CD4-positive, alpha-beta T cell (primary cell): Measurements from ENCODE around the gene COG8. TPM values are rescaled to one million over a fixed set of nuclear protein-coding genes. Genes with fewer than 3 reads are reported as not detected.

ENCODE experiments used
- ATAC-seq: fragments of 200-7000 bp; cut with Tn5 transposase; one replicate; pipeline ENCODE4 v1.10.0; 2022; ENCODE audit warnings: mild to moderate bottlenecking; ENCODE audit not compliant: poor library complexity
- CTCF ChIA-PET: fragments of 350-600 bp; sonication (Branson Sonifier 250); formaldehyde crosslinking; loops from one replicate; lab custom pipeline; 2021; ENCODE audit warnings: antibody characterized with exemption, inconsistent platforms; lab: Charles Lee
- POLR2A ChIA-PET: fragments of 350-600 bp; sonication (Branson Sonifier 250); formaldehyde crosslinking; loops from one replicate; lab custom pipeline; 2021; ENCODE audit warnings: antibody characterized with exemption, inconsistent platforms; lab: Charles Lee
- DNase-seq, 14 experiments: peaks; one replicate each; pipeline ENCODE4 v3.0.0-alpha.2; 2013 to 2020; ENCODE audit warnings: mixed read lengths in 2 of 14
- H3K27ac ChIP-seq, 2 donors: one replicate each; pipeline versions ENCODE4 v1.5.1 to v1.7.0; 2013; ENCODE audit warnings: low read length in 2 of 2, low read depth in 1 of 2, mild to moderate bottlenecking in 1 of 2
- H3K27me3 ChIP-seq, 2 experiments: 1 replicate in 1 of 2; 2 replicates in 1 of 2; pipeline versions ENCODE4 v1.6.1 to v1.7.0; 2013; ENCODE audit warnings: low read length in 2 of 2, control low read depth in 1 of 2, mild to moderate bottlenecking in 1 of 2, moderate library complexity in 1 of 2; ENCODE audit not compliant: insufficient read depth in 2 of 2, control insufficient read depth in 1 of 2
- H3K36me3 ChIP-seq: one replicate; pipeline ENCODE4 v1.6.1; 2013; ENCODE audit warnings: low read length, control low read depth; ENCODE audit not compliant: insufficient read depth
- H3K4me1 ChIP-seq: one replicate; pipeline ENCODE4 v1.6.1; 2013; ENCODE audit warnings: low read length, control low read depth; ENCODE audit not compliant: insufficient read depth
- H3K4me3 ChIP-seq: one replicate; pipeline ENCODE4 v1.5.1; 2013; ENCODE audit warnings: mild to moderate bottlenecking, low read length, moderate library complexity
- H3K9me3 ChIP-seq, 2 experiments: 1 replicate in 1 of 2; 2 replicates in 1 of 2; pipeline versions ENCODE4 v1.6.1 to v1.7.0; 2013; ENCODE audit warnings: low read length in 2 of 2, mild to moderate bottlenecking in 2 of 2, control low read depth in 1 of 2, moderate library complexity in 1 of 2; ENCODE audit not compliant: control insufficient read depth in 1 of 2, insufficient read depth in 1 of 2
- H3K27ac Mint-ChIP-seq: one replicate; pipeline ENCODE4 v1.8.0; 2020; ENCODE audit warnings: mixed read lengths
- H3K27me3 Mint-ChIP-seq: one replicate; pipeline ENCODE4 v1.8.0; 2021; ENCODE audit warnings: mixed read lengths
- H3K36me3 Mint-ChIP-seq: one replicate; pipeline ENCODE4 v1.8.0; 2021; ENCODE audit warnings: low read depth, mixed read lengths
- H3K4me1 Mint-ChIP-seq: one replicate; pipeline ENCODE4 v1.8.0; 2021; ENCODE audit warnings: low read depth, mixed read lengths
- H3K4me3 Mint-ChIP-seq: one replicate; pipeline ENCODE4 v1.8.0; 2020; ENCODE audit warnings: mild to moderate bottlenecking, mixed read lengths
- H3K9me3 Mint-ChIP-seq: one replicate; pipeline ENCODE4 v1.8.0; 2020; ENCODE audit warnings: mixed read lengths
- intact Hi-C, 2 experiments: fragments of 100-400 bp; cut with DNase I in 1 of 2; cut with micrococcal nuclease in 1 of 2; formaldehyde crosslinking; loops; one replicate each; pipeline versions ENCODE4 v1.15.1 to v1.9.0; 2023 to 2025; cut with DNase I, micrococcal nuclease
- total RNA-seq, 174 experiments: library from RNA in 2 of 174; stranded (reverse) in 2 of 174; gene quantifications; one replicate each; pipeline ENCODE4 v1.2.3 and lab custom pipeline; 2021 to 2026
- TF ChIP-seq, protein P1 (sequence below): fragments of 200-600 bp; IDR thresholded peaks from one replicate; pipeline ENCODE4 v1.8.0; 2022; ENCODE audit warnings: antibody characterized with exemption, mild to moderate bottlenecking

The COG8 gene
- total RNA-seq, 2 experiments from 2014 or later, result 18.4 to 19.3 TPM

DNA sequence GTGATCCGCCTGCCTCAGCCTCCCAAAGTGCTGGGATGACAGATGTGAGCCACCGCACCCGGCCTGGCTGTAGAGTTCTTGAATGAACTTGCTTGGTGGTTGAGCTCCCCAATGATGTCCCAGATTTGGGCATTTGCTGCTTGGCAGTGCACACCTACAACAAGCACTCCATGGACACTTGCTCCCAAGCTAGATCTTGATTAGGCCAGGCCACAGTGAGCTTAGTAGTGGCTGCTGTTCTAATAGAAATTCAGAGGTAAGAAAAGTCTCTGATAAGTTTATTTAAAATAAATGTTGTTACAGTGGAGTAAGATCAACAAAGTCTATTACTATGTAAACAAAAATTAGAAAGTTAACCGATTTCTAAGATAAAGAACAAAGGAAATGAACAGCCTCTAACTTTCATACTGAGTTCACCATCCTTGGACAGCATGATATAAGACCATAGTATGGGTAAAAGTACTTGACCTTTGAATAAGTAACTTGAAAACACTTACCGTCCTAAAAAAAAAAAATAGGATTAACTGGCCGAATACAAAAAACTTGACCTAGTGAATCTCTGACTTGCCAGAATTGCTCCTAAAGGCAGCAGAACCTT, 11.3 kb upstream of the COG8 start:
- H3K27ac ChIP-seq, result no peak overlapping the region
- H3K4me1 ChIP-seq, result no peaks in the 10 kb centered on the region
- DNase-seq, result no peak
- TF ChIP-seq, protein P1, sequence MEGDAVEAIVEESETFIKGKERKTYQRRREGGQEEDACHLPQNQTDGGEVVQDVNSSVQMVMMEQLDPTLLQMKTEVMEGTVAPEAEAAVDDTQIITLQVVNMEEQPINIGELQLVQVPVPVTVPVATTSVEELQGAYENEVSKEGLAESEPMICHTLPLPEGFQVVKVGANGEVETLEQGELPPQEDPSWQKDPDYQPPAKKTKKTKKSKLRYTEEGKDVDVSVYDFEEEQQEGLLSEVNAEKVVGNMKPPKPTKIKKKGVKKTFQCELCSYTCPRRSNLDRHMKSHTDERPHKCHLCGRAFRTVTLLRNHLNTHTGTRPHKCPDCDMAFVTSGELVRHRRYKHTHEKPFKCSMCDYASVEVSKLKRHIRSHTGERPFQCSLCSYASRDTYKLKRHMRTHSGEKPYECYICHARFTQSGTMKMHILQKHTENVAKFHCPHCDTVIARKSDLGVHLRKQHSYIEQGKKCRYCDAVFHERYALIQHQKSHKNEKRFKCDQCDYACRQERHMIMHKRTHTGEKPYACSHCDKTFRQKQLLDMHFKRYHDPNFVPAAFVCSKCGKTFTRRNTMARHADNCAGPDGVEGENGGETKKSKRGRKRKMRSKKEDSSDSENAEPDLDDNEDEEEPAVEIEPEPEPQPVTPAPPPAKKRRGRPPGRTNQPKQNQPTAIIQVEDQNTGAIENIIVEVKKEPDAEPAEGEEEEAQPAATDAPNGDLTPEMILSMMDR, result no peak
- intact Hi-C loops, result no loop called here
- no peak overlapping the region for H3K4me3 ChIP-seq
- Mint-ChIP-seq H3K27ac (no peak overlapping the region), H3K4me3 (no peak overlapping the region), H3K27me3 (no peaks in the 10 kb centered on the region), H3K9me3 (no peaks in the 10 kb centered on the region), H3K36me3 (peaks cover 39% of the 10 kb centered on the region), H3K4me1 (no peaks in the 10 kb centered on the region)
- peaks cover 25% of the 10 kb centered on the region for H3K36me3 ChIP-seq
- ATAC-seq, result no peak
- POLR2A ChIA-PET, result interaction anchor here (0.6 kb wide), 1 partner anchor 282 kb away, joined by 3 read pairs; no protein-coding TSS in a partner anchor
- H3K27me3 ChIP-seq, result no peaks in the 10 kb centered on the region
- CTCF ChIA-PET, result no interaction called here
- H3K9me3 ChIP-seq, result no peaks in the 10 kb centered on the region

DNA sequence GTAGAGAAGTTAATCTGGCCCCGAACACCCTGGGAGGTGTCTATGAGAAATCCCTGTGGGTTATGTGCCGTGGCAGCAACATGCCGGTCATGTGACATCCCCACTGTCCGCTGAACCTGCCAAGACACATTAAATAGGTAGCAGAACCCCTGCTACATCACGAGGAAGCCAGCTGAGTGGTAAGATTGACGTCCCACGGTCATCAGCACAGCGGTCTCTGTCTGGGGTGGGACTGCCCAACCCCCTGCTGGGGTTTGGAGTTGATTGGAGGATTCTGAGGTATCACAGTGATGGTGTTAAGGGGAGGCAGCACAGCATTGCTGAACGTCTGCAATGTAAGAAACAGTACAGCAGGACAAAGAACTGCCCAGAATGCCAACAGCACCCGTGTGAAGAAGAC, 10.2 kb upstream of the COG8 start:
- H3K4me3 Mint-ChIP-seq, result no peak overlapping the region
- Histone ChIP-seq H3K27ac (no peak overlapping the region), H3K4me3 (no peak overlapping the region), H3K27me3 (no peaks in the 10 kb centered on the region), H3K36me3 (peaks cover 19% of the 10 kb centered on the region), H3K9me3 (no peaks in the 10 kb centered on the region), H3K4me1 (no peaks in the 10 kb centered on the region)
- no peaks in the 10 kb centered on the region for H3K9me3 Mint-ChIP-seq
- no peaks in the 10 kb centered on the region for H3K27me3 Mint-ChIP-seq
- H3K27ac Mint-ChIP-seq, result no peak overlapping the region
- DNase-seq, result no peak
- peaks cover 30% of the 10 kb centered on the region for H3K36me3 Mint-ChIP-seq
- CTCF ChIA-PET, result no interaction called here
- no peak for ATAC-seq
- TF ChIP-seq, protein P1, result no peak
- POLR2A ChIA-PET, result no interaction called here
- H3K4me1 Mint-ChIP-seq, result no peaks in the 10 kb centered on the region
- intact Hi-C loops, result no loop called here

DNA sequence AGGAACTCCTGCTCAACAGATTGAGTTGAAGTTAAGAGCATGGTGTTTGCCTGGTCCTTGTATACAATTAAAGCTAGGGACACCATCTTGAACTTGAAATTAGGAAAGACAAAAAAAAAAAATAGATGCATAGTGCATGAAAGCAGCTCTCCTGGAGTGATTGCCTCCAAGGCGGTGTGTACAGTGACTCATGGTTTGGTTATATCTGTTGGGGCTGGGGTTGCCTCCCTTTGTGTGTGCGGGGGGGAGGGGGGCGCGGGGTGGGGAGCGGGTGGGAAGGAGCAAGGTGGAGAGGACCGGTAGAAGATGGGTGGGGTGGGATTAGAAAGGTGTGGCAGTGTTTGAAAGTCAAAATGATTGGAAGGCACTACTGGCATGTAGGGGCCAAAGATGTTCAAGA, 8.9 kb upstream of the COG8 start:
- Mint-ChIP-seq H3K4me3 (no peak overlapping the region), H3K27me3 (no peaks in the 10 kb centered on the region), H3K9me3 (no peaks in the 10 kb centered on the region), H3K27ac (no peak overlapping the region), H3K36me3 (peaks cover 33% of the 10 kb centered on the region), H3K4me1 (no peaks in the 10 kb centered on the region)
- no peak overlapping the region for H3K27ac ChIP-seq
- no peak overlapping the region for H3K4me3 ChIP-seq
- ATAC-seq (no peak), DNase-seq (no peak)
- TF ChIP-seq, protein P1, result no peak
- H3K36me3 ChIP-seq, result peaks cover 26% of the 10 kb centered on the region
- POLR2A ChIA-PET, result no interaction called here
- no peaks in the 10 kb centered on the region for H3K27me3 ChIP-seq
- H3K9me3 ChIP-seq, result no peaks in the 10 kb centered on the region
- intact Hi-C loops, result no loop called here
- H3K4me1 ChIP-seq, result no peaks in the 10 kb centered on the region
- CTCF ChIA-PET, result no interaction called here
